GM21390 (cell line): Measurements from ENCODE around the gene FRAT2.
"Not testable (repeated sequence)": the region's sequence is repeated elsewhere in the genome, so short reads cannot be mapped to it uniquely, and the experiment has no call there.

Experiments
- ATAC-seq: cut with Tn5 transposase; IDR thresholded peaks from one replicate; pipeline ENCODE4 v1.9.1; 2021; ENCODE audit not compliant: unreplicated experiment

The FRAT2 gene

GRCh38 chr10:97356918-97357317 lies 22.4 kb upstream of the FRAT2 start:
- no peak for ATAC-seq

GRCh38 chr10:97356318-97356914 lies 21.9 kb upstream of the FRAT2 start:
- ATAC-seq, result no peak

DNA sequence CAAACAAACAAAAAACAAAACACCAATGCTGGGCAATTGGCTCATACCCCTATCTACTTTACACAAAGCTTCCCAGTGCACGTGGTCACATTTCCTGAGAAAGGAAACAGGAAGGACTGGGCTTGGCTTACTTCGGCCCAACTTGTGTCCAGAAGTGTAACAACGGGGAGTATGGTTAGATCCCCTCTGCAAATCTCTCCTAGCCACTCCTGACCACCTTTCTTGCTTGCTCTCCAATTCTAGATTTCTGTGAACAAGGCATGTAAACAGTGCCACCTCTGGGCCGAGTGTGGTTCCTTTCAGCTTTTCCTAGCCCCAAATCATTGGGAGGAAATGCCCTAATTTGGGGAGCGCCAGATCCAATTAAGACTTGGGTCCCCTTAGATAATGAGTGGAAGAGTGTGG lies 21.0 kb upstream of the FRAT2 start:
- no peak for ATAC-seq

- no peak for ATAC-seq
Measured at GRCh38 chr10:97353945-97354344, 19.4 kb upstream of the FRAT2 start.

GRCh38 chr10:97349752-97350513 lies 15.4 kb upstream of the FRAT2 start:
- ATAC-seq, result no peak

DNA sequence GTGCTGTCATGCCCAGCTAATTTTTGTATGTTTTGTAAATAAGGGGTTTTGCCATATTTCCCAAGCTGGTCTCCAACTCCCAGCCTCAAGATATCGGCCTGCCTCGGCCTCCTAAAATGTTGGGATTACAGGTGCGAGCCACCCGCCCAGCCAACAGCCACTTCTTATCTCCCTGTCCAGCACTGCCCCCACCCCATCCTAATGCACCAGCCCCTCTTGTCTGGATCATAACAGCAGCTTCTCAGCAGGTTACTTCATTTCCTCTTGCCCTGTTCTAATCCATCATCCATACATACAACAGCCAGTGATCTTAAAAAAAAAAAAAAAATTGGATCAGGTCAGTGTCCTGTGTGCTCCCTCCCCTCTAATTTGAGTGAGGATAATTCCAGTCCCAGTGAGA lies 12.8 kb upstream of the FRAT2 start:
- no peak for ATAC-seq

DNA sequence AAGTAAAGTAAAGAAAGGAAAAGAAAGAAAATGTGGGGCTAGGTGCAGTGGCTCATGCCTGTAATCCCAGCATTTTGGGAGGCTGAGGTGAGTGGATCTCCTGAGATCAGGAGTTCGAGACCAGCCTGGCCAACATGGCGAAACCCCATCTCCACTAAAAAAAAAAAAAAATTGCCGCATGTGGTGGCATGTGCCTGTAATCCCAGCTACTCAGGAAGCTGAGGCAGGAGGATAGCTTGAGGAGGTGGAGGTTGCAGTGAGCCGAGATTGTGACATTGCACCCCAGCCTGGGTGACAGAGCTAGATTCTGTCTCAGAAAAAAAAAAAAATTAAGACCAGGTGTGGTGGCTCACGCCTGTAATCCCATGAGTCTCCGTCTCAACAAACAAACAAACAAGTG lies 9.1 kb upstream of the FRAT2 start:
- not testable (repeated sequence) for ATAC-seq

GRCh38 chr10:97341416-97341815 lies 6.9 kb upstream of the FRAT2 start:
- no peak for ATAC-seq

DNA sequence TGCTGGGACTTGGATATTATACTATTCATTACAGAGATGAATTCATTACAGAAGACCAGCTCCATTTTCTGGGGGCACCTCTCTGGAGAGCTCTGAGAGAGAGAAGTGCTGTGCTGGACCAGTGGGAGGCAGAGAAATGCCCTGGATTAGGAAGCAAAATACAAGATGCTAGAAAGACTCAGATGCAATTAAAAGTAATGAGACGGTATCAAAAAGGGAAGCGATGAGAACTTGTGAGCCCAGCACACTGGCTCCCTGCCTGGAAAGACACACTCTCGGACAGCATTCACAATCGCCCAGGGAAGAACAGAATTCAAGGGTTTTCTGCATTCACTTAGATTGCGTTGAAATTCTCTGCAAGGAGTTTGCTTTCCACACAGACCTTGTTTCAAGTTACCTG lies 3.5 kb upstream of the FRAT2 start:
- ATAC-seq, result no peak

DNA sequence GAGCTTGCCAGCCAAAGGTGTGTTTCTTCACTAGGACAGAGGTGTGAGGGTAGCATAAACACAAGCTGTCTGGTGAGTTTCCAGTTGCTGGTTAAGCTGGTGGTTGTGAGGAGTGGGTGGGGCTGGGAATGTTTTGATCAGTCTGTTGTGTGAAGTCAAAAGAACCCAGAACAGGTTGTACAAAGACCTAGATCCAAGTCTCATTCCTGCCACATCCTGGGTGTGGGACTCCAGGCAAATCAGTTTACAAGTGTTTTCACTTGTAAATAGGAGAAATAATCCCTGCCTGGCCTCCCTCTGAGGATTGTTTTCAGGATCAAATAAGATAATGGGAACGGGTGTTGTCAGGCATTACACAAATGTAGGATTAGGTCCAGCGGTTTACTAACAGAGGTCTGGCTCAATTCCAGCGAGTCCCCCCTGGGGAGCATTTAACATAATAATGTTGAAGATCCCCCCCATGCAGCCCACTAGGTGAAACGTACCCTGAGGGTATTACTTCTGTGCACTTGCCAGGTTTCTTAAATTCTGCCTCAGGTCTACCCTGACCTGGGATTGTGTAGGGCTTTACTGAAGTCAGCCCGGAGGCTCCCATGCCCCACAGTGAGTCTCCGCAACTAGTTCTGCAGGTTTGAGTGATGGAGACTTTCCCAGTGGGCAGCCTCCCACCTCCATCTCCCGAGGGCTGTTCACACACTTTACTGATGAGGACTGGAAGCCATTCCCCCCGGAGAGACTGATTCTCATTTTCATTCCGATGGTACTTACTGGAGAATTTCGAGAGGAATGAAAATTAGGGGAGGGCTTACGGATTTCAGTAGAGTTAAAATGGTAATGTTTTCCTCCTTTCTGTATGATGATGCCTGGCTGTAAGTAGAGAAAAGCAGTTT lies 2.7 kb upstream of the FRAT2 start:
- ATAC-seq, result no peak

GRCh38 chr10:97336446-97336845 lies 1.9 kb upstream of the FRAT2 start:
- ATAC-seq, result no peak

DNA sequence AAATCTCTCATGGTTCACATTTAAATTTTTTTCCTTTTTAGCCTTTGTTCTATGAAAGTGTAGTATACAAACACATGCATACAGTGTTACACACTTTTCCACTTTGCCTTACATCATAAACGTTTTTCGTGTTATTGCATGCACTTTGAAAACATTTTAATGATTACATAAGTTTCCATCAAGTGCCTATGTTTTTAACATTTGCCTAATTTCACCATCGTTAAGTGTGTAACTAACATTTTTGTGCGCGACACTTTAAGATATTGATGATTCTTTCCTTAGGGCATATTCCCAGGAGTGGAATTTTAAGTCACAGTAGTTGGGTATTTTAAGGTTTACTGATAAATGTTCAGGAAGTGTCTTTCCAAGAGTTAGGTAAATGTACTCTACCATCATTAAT lies 1.5 kb upstream of the FRAT2 start:
- no peak for ATAC-seq

DNA sequence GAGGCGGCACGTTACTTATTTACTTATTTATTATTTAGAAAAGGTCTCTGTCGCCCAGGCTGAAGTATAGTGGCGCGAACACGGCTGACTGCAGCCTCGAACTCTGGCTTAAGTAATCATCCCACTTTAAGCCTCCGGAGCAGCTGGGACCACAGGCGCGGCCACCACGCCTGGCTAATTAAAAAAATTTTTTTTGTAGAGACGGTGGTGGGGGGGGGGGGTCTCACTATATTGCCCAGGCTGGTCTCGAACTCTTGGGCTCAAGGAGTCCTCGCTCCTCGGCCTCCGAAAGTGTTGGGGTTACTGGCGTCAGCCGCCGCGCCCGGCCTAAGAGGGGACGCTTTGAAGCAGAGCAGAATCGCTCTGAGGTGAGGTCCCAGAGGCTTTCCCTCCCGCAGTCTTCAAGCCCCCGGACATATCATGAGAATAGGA lies 675 bp upstream of the FRAT2 start:
- ATAC-seq, result peak; percentile 1

- ATAC-seq, result peak; percentile 27
Measured at GRCh38 chr10:97333601-97334369, 744 bp downstream of the FRAT2 start.

DNA sequence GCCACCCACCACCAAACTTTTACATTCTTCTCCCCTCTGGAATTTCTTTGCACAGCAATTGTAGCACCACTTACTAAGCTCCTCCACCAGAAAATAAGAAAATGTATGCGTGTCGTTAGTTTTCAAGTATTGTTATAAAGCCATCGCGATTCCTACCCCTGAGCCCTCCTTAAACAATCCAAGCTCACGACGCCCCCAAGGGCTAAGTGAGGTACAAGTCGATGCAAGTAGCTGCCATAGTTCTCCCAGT lies 1.3 kb downstream of the FRAT2 start:
- no peak for ATAC-seq

- ATAC-seq, result no peak
Measured at GRCh38 chr10:97332591-97333350, 1.8 kb downstream of the FRAT2 start.

DNA sequence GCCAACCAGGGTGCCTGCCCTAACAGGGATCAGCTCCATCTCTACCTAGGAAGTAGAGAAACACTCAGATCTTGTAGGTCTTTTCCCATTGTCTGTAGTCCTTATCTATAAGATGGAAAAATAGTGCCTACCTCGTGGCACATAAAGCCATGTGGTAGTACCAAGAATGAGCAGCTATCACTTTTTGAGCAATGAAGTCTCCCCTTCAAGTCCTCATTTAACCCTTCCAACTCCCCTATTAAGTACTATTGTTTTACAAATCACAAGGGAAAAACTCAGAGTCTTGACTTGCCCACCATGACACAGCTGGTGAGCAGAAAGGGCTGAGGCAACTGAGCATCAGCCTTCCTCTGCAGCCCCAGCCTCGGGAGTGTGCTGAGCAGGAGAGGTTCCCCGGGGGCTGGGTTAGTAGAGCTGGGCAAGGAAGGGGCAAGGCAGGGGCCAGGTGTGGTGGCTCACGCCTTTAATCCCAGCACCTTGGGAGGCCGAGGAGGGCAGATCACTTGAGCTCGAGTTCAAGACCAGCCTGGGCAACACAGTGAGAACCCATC lies 3.3 kb downstream of the FRAT2 start:
- ATAC-seq, result no peak

- ATAC-seq, result no peak
Measured at GRCh38 chr10:97329766-97330165, 4.8 kb downstream of the FRAT2 start.

- no peak for ATAC-seq
Measured at GRCh38 chr10:97328646-97329453, 5.7 kb downstream of the FRAT2 start.
